ENCODE data around the gene OR10A5.
"Not testable (repeated sequence)": the region's sequence is repeated elsewhere in the genome, so short reads cannot be mapped to it uniquely, and the experiment has no call there.

Gene OR10A5

GRCh38 chr11:6876325-6876724, 30.8 kb downstream of the OR10A5 start, which contains the start of gene OR10A4:
OR10A4 (plus strand) TSS chr11:6876625; CDS start chr11:6876648, 23 bp downstream.
- no peak for DNase-seq

- DNase-seq = no peak
Measured at GRCh38 chr11:6876914-6877313, 31.4 kb downstream of the OR10A5 start.

GRCh38 chr11:6882751-6883150, 37.3 kb downstream of the OR10A5 start:
- DNase-seq = no peak

GRCh38 chr11:6887711-6888110, 42.2 kb downstream of the OR10A5 start:
- not testable (repeated sequence) for DNase-seq

GRCh38 chr11:6888830-6889229, 43.3 kb downstream of the OR10A5 start:
- DNase-seq = no peak

GRCh38 chr11:6889835-6890234, 44.4 kb downstream of the OR10A5 start:
- no peak for DNase-seq

GRCh38 chr11:6892400-6892799, 46.9 kb downstream of the OR10A5 start, which contains the start of gene OR2D2:
OR2D2 (minus strand) TSS chr11:6892500; CDS start chr11:6892500, 0 bp downstream.
- no peak for DNase-seq

GRCh38 chr11:6894097-6894496, 48.6 kb downstream of the OR10A5 start:
- DNase-seq = no peak

GRCh38 chr11:6895010-6895409, 49.5 kb downstream of the OR10A5 start:
- peak in 1 of 5 donors; percentile 30 for DNase-seq
